ENCODE results near the gene ARHGAP11A. TPM values are rescaled to one million over a fixed set of nuclear protein-coding genes. Genes with fewer than 3 reads are reported as not detected.

Gene ARHGAP11A
- total and polyA plus RNA-seq, 2 of the 8 experiments (the other 6 are each of a cell fraction or from before 2014, with no cell fraction given) = 8.1 to 112 TPM

DNA sequence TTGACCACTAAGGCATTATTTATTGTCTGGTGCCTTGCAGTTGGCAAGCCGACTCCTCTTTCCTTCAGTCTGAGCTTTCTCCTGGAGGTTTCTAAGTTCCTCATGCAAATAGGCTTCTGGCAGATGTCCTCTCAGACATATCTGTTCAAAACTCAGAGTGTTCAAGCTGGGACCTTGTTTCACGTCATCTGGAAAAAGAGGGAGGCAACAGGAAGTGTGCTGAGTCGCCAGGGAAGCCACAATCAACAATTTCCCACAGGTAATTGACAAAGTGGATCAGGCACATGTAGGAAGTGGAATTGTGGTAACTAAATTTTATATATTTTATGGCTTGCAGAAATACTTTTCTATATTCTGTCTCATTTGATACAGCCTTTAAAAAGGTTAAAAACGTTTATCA is 40.8 kb downstream of the ARHGAP11A start:
- WGBS, 2 experiments (ENCODE audit: extremely low coverage in 1 of 2, insufficient coverage in 1 of 2, insufficient read length in 1 of 2, insufficient replicate concordance in 2 of 2, low coverage in 1 of 2, low lambda C conversion rate in 2 of 2, missing lambda C conversion rate in 1 of 2) = 87% methylated on average over 4 of the region's 4 CpGs; no CpG with 5 or more reads in 1 of the 2 experiments
- TF ChIP-seq, protein P1, sequence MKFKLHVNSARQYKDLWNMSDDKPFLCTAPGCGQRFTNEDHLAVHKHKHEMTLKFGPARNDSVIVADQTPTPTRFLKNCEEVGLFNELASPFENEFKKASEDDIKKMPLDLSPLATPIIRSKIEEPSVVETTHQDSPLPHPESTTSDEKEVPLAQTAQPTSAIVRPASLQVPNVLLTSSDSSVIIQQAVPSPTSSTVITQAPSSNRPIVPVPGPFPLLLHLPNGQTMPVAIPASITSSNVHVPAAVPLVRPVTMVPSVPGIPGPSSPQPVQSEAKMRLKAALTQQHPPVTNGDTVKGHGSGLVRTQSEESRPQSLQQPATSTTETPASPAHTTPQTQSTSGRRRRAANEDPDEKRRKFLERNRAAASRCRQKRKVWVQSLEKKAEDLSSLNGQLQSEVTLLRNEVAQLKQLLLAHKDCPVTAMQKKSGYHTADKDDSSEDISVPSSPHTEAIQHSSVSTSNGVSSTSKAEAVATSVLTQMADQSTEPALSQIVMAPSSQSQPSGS (IDR thresholded peaks at IDR 0.05; ENCODE audit: low read length) = no peak
- TF ChIP-seq ASH2L (IDR thresholded peaks at IDR 0.05; ENCODE audit: low read length) (no peak), JUND (IDR thresholded peaks at IDR 0.05; ENCODE audit: low read length) (no peak), SRF (IDR thresholded peaks at IDR 0.05; ENCODE audit: low read depth, low read length) (no peak), NANOG (IDR thresholded peaks at IDR 0.05; ENCODE audit: insufficient read depth, low read depth, low read length, poor library complexity, severe bottlenecking) (no peak), RBBP5 (IDR thresholded peaks at IDR 0.05; ENCODE audit: borderline replicate concordance, low read depth, low read length) (no peak), PHF8 (conservative IDR thresholded peaks at IDR 0.05; ENCODE audit: low read depth, low read length) (no peak), CREB1 (IDR thresholded peaks at IDR 0.05) (no peak), POLR2AphosphoS5 (IDR thresholded peaks at IDR 0.05; ENCODE audit: low read depth, low read length) (no peak), SIRT6 (IDR thresholded peaks at IDR 0.05; ENCODE audit: low read length) (no peak), RAD21 (IDR thresholded peaks at IDR 0.05 in 1 of 2, conservative IDR thresholded peaks at IDR 0.05 in 1 of 2; ENCODE audit: low read depth in 2 of 2, low read length in 2 of 2) (no peak), YY1 (IDR thresholded peaks at IDR 0.05; ENCODE audit: low read depth, low read length) (no peak)
- TF ChIP-seq, protein P2, sequence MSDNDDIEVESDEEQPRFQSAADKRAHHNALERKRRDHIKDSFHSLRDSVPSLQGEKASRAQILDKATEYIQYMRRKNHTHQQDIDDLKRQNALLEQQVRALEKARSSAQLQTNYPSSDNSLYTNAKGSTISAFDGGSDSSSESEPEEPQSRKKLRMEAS (IDR thresholded peaks at IDR 0.05) = no peak

More for the DNA sequence above, 40.8 kb downstream of the ARHGAP11A start:
- H3K18ac ChIP-seq (ENCODE audit: extremely low read depth, low read length) = no peak overlapping the region
- H2BK12ac ChIP-seq (ENCODE audit: low read depth, low read length) = no peak overlapping the region
- peaks cover 0 to 4% of the 10 kb centered on the region in 2 experiments for H4K20me1 ChIP-seq (replicated peaks in 1 of 2; ENCODE audit: control insufficient read depth in 1 of 2, insufficient read depth in 2 of 2, low read length in 2 of 2)
- H2AK5ac ChIP-seq (ENCODE audit: low read depth, low read length) = no peak overlapping the region
- no peak overlapping the region for H3K27ac ChIP-seq (ENCODE audit: low read depth, low read length)
- H2BK120ac ChIP-seq (replicated peaks; ENCODE audit: low read depth, low read length) = no peak overlapping the region
- FAIRE-seq (no peak), DNase-seq (ENCODE audit: low read depth in 1 of 2, low spot score in 2 of 2) (no peak)
- no peak overlapping the region for H3K4me3 ChIP-seq (ENCODE audit: extremely low read depth in 1 of 4, insufficient read depth in 2 of 4, low read depth in 3 of 4, low read length in 4 of 4)
- no peak overlapping the region for H2BK5ac ChIP-seq (ENCODE audit: low read depth, low read length)
- ChIA-PET CTCF (ENCODE audit: partially characterized antibody) (interaction anchor here (0.5 to 3.8 kb wide), 10 partner anchors 7 to 559 kb away, joined by 3 to 17 read pairs (median 5); no protein-coding TSS in a partner anchor), POLR2A (ENCODE audit: partially characterized antibody) (no interaction called here)
- H3K79me1 ChIP-seq (ENCODE audit: low read depth, low read length) = no peaks in the 10 kb centered on the region
- H3K56ac ChIP-seq (replicated peaks; ENCODE audit: insufficient read length, low read depth, low read length) = no peak overlapping the region
- H4K8ac ChIP-seq (ENCODE audit: extremely low read depth, insufficient read depth, low read length) = no peak overlapping the region
- H4K5ac ChIP-seq (ENCODE audit: insufficient read length, low read depth, low read length) = no peak overlapping the region
- H3K27me3 ChIP-seq (replicated peaks in 1 of 4; ENCODE audit: control insufficient read depth in 3 of 4, extremely low read depth in 1 of 4, insufficient read depth in 3 of 4, low read length in 3 of 4) = no peaks in the 10 kb centered on the region; a peak in 1 of 7 replicates
- no peak overlapping the region for H2BK20ac ChIP-seq (ENCODE audit: low read length)
- H3K4me1 ChIP-seq (replicated peaks in 1 of 4; ENCODE audit: control insufficient read depth in 3 of 4, insufficient read depth in 4 of 4, low read length in 3 of 4) = peaks cover 0 to 12% (median 2%) of the 10 kb centered on the region in 4 experiments; a peak in 5 of 7 replicates
- H2AFZ ChIP-seq (ENCODE audit: low read length) = no peak overlapping the region
- no peaks in the 10 kb centered on the region for H3K9me3 ChIP-seq (ENCODE audit: insufficient read depth in 2 of 2, low read depth in 1 of 2, low read length in 1 of 2)
- no peak overlapping the region for H3K9ac ChIP-seq (replicated peaks in 1 of 4; ENCODE audit: extremely low read depth in 1 of 4, low read depth in 3 of 4, low read length in 3 of 4)
- no peak overlapping the region for H3K23ac ChIP-seq (ENCODE audit: insufficient read length)
- H3K36me3 ChIP-seq (ENCODE audit: control insufficient read depth in 2 of 4, insufficient read depth in 4 of 4, low read length in 3 of 4) = no peaks in the 10 kb centered on the region
- H4K91ac ChIP-seq (replicated peaks; ENCODE audit: insufficient read length, low read length) = no peak overlapping the region
- no peak overlapping the region for H3K4ac ChIP-seq (replicated peaks; ENCODE audit: insufficient read length, low read depth, low read length)
- H3K14ac ChIP-seq (ENCODE audit: insufficient read length) = no peak overlapping the region
- H2BK15ac ChIP-seq (ENCODE audit: low read length) = no peak overlapping the region
- no peaks in the 10 kb centered on the region for H3K23me2 ChIP-seq (ENCODE audit: low read depth, low read length)
- no peaks in the 10 kb centered on the region for H3K79me2 ChIP-seq (ENCODE audit: control insufficient read depth in 1 of 2, insufficient read depth in 2 of 2, low read length in 2 of 2)
- no peak overlapping the region for H3K4me2 ChIP-seq (ENCODE audit: insufficient read depth in 1 of 2, low read depth in 2 of 2, low read length in 2 of 2)
